BJ (cell line): ENCODE measurements around the gene CELF1. TPM values are rescaled to one million over a fixed set of nuclear protein-coding genes. Genes with fewer than 3 reads are reported as not detected.

ENCODE experiments used
- CTCF ChIA-PET: fragments of 350-600 bp; formaldehyde crosslinking; extraction: SDS; loops from one replicate; lab custom pipeline; 2021; ENCODE audit warnings: antibody characterized with exemption, inconsistent platforms; lab: Yijun Ruan, JAX
- POLR2A ChIA-PET: fragments of 300-600 bp; sonication (Branson Sonifier 250); formaldehyde crosslinking; extraction: SDS; loops from one replicate; lab custom pipeline; 2021; ENCODE audit warnings: antibody characterized with exemption; lab: Charles Lee
- DNase-seq: peaks from one replicate; pipeline ENCODE4 v3.0.0-alpha.2; 2011; ENCODE audit warnings: low read depth
- H3K27me3 ChIP-seq: 2 replicates; pipeline ENCODE4 v1.6.0; 2011; ENCODE audit warnings: low read length; ENCODE audit not compliant: control insufficient read depth, insufficient read depth
- H3K36me3 ChIP-seq: 2 replicates; pipeline ENCODE4 v1.5.1; 2011; ENCODE audit warnings: low read length; ENCODE audit not compliant: control insufficient read depth, insufficient read depth
- H3K4me3 ChIP-seq: 2 replicates; pipeline ENCODE4 v1.5.1; 2011; ENCODE audit warnings: low read depth, mild to moderate bottlenecking, control low read depth, low read length
- polyA plus RNA-seq: library from polyadenylated mRNA; depleted of rRNA; stranded (reverse); fragments of >200 nt; gene quantifications from 2 replicates; pipeline ENCODE4 v1.2.3, GENCODE V29; 2011
- TF ChIP-seq, protein P1 (sequence below): IDR thresholded peaks from 2 replicates; pipeline ENCODE4 v1.5.1; 2011; ENCODE audit warnings: low read depth, mild to moderate bottlenecking, control low read depth, inconsistent platforms, low read length, moderate library complexity; ENCODE audit not compliant: insufficient read depth

Gene CELF1
- polyA plus RNA-seq, 1 experiment, result 73.5 TPM

GRCh38 chr11:47514825-47515647 is 37.9 kb downstream of the CELF1 start:
- no peaks in the 10 kb centered on the region for H3K27me3 ChIP-seq
- CTCF ChIA-PET, result interaction anchor here (0.6 to 1.8 kb wide), 2 partner anchors 102 to 278 kb away, joined by 3 to 5 read pairs; no protein-coding TSS in a partner anchor

GRCh38 chr11:47512701-47513100 is 40.2 kb downstream of the CELF1 start:
- Histone ChIP-seq H3K27me3 (no peaks in the 10 kb centered on the region), H3K36me3 (no peaks in the 10 kb centered on the region), H3K4me3 (no peak overlapping the region)
- DNase-seq, result no peak
- ChIA-PET POLR2A (no interaction called here), CTCF (interaction anchor here (0.6 to 2.5 kb wide), 3 partner anchors 20 to 46 kb away, joined by 3 to 9 read pairs (median 5); partner anchors contain the start of gene CELF1)
- TF ChIP-seq, protein P1, sequence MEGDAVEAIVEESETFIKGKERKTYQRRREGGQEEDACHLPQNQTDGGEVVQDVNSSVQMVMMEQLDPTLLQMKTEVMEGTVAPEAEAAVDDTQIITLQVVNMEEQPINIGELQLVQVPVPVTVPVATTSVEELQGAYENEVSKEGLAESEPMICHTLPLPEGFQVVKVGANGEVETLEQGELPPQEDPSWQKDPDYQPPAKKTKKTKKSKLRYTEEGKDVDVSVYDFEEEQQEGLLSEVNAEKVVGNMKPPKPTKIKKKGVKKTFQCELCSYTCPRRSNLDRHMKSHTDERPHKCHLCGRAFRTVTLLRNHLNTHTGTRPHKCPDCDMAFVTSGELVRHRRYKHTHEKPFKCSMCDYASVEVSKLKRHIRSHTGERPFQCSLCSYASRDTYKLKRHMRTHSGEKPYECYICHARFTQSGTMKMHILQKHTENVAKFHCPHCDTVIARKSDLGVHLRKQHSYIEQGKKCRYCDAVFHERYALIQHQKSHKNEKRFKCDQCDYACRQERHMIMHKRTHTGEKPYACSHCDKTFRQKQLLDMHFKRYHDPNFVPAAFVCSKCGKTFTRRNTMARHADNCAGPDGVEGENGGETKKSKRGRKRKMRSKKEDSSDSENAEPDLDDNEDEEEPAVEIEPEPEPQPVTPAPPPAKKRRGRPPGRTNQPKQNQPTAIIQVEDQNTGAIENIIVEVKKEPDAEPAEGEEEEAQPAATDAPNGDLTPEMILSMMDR, result no peak

More at GRCh38 chr11:47514825-47515647, 37.9 kb downstream of the CELF1 start:
- TF ChIP-seq, protein P1, result no peak
- DNase-seq, result peak; percentile 33
- POLR2A ChIA-PET, result interaction anchor here (0.6 kb wide), 1 partner anchor 10 kb away, joined by 3 read pairs; no protein-coding TSS in a partner anchor
- no peak overlapping the region for H3K4me3 ChIP-seq
- peaks cover 1% of the 10 kb centered on the region; the same call in 1 of the 2 replicates for H3K36me3 ChIP-seq

GRCh38 chr11:47511917-47512316 is 41.0 kb downstream of the CELF1 start:
- Histone ChIP-seq H3K27me3 (no peaks in the 10 kb centered on the region), H3K36me3 (no peaks in the 10 kb centered on the region), H3K4me3 (no peak overlapping the region)
- ChIA-PET POLR2A (no interaction called here), CTCF (interaction anchor here (0.6 to 2.5 kb wide), 3 partner anchors 21 to 45 kb away, joined by 3 to 9 read pairs (median 5); partner anchors contain the start of gene CELF1)
- TF ChIP-seq, protein P1, result no peak
- DNase-seq, result no peak

- Histone ChIP-seq H3K27me3 (no peaks in the 10 kb centered on the region), H3K4me3 (no peak overlapping the region), H3K36me3 (no peaks in the 10 kb centered on the region)
- ChIA-PET POLR2A (no interaction called here), CTCF (interaction anchor here (1.0 to 1.2 kb wide), 2 partner anchors 11 to 41 kb away, joined by 3 read pairs; no protein-coding TSS in a partner anchor)
- TF ChIP-seq, protein P1, result no peak
- DNase-seq, result no peak
These were observed 42.7 kb downstream of the CELF1 start for GRCh38 chr11:47510209-47510608.

DNA sequence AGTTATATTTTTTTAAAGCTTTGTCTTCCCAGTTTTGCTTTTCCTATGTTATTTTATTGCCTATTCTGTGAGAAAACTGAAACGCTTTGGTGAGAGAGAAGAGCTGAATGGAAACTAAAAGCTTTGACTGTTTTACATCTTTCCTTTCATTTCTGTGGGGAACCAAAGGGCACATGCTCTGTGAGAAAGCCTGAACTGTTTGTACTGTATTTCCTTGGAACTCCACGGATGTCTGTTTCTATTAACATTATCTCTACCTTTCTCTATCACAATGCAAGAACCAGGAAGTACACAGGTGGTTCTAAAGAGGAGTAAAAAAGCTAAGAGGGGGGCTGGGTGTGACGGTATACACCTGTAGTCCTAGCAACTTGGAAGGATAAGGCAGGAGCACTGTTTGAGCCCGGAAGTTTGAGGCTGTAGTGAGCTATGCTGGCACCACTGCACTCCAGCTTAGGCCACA is 43.8 kb downstream of the CELF1 start:
- POLR2A ChIA-PET, result no interaction called here
- CTCF ChIA-PET, result interaction anchor here (1.0 kb wide), 1 partner anchor 42 kb away, joined by 3 read pairs; no protein-coding TSS in a partner anchor
- DNase-seq, result no peak
- Histone ChIP-seq H3K27me3 (no peaks in the 10 kb centered on the region), H3K36me3 (no peaks in the 10 kb centered on the region), H3K4me3 (no peak overlapping the region)
- TF ChIP-seq, protein P1, result no peak
